K562 (cell line): Measurements from ENCODE around the gene TRABD2B. TPM values are rescaled to one million over a fixed set of nuclear protein-coding genes. Genes with fewer than 3 reads are reported as not detected.

Source experiments
- ATAC-seq: fragments of 200-7000 bp; cut with Tn5 transposase; 3 replicates; pipeline ENCODE4 v1.9.1; 2020; ENCODE audit warnings: moderate library complexity
- BruUV-seq: library from RNA; stranded (reverse); fragments of 400-500 nt; replicated peaks from 2 replicates; lab custom pipeline; 2021; lab: Mats Ljungman, UMichigan
- CTCF ChIA-PET: fragments of 300-600 bp; formaldehyde crosslinking; extraction: SDS; loops from one replicate; lab custom pipeline; 2021; ENCODE audit warnings: low intra/inter-chr PET ratio; lab: Yijun Ruan, JAX
- POLR2A ChIA-PET: fragments of 300-600, 350-650 bp; sonication (Branson Sonifier 250); formaldehyde crosslinking; extraction: SDS; loops from one replicate; lab custom pipeline; 2021; ENCODE audit warnings: antibody characterized with exemption, inconsistent platforms; lab: Yijun Ruan, JAX
- DNase-seq, 4 experiments: peaks; one replicate each; pipeline versions ENCODE4 v3.0.0 to v3.0.0-alpha.2; 2011 to 2018; ENCODE audit warnings: low spot score in 3 of 4, mixed read lengths in 3 of 4; ENCODE audit errors: extremely low read depth in 1 of 4
- FAIRE-seq: peaks from 2 replicates; lab custom pipeline; 2011; peaks lifted over from hg19 to GRCh38; lab: Jason Lieb, UNC
- H2AFZ ChIP-seq: 2 replicates; pipeline ENCODE4 v1.6.0; 2011; ENCODE audit warnings: low read depth, low read length, control low read depth, inconsistent platforms
- H3K27ac ChIP-seq: fragments of 200-600 bp; 3 replicates; pipeline ENCODE4 v1.8.0; 2011; ENCODE audit warnings: low read depth, mild to moderate bottlenecking, control low read depth, inconsistent platforms, low read length, moderate library complexity, mixed read lengths; ENCODE audit errors: extremely low read depth
- H3K27me3 ChIP-seq, 2 experiments: fragments of 300-600 bp in 1 of 2; 2 replicates in 1 of 2; 3 replicates in 1 of 2; pipeline versions ENCODE4 v1.6.0 to v1.8.0; 2011; ENCODE audit warnings: inconsistent platforms in 2 of 2, low read length in 2 of 2, mild to moderate bottlenecking in 1 of 2, mixed read lengths in 1 of 2, moderate library complexity in 1 of 2; ENCODE audit not compliant: control insufficient read depth in 2 of 2, insufficient read depth in 2 of 2
- H3K36me3 ChIP-seq: fragments of 300-600 bp; 3 replicates; pipeline ENCODE4 v1.8.0; 2011; ENCODE audit warnings: mild to moderate bottlenecking, low read length, inconsistent platforms; ENCODE audit not compliant: control insufficient read depth, insufficient read depth
- H3K4me1 ChIP-seq, 2 experiments: fragments of 200-600 bp in 1 of 2; replicated peaks in 1 of 2; 2 replicates in 1 of 2; 3 replicates in 1 of 2; pipeline versions ENCODE4 v1.5.1 to v1.8.0; 2011; ENCODE audit warnings: inconsistent platforms in 2 of 2, low read length in 2 of 2, mild to moderate bottlenecking in 1 of 2, mixed read lengths in 1 of 2, moderate library complexity in 1 of 2; ENCODE audit not compliant: control insufficient read depth in 2 of 2, insufficient read depth in 2 of 2
- H3K4me2 ChIP-seq: 2 replicates; pipeline ENCODE4 v1.6.1; 2011; ENCODE audit warnings: low read length, control low read depth, inconsistent platforms, mixed read lengths; ENCODE audit not compliant: insufficient read depth
- H3K4me3 ChIP-seq: fragments of 200-600 bp; sonication (generic), shearing (Covaris generic); 2 replicates; pipeline ENCODE4 v1.5.1; 2016; ENCODE audit warnings: control low read depth, inconsistent platforms
- H3K79me2 ChIP-seq: fragments of 200-600 bp; 3 replicates; pipeline ENCODE4 v1.8.0; 2011; ENCODE audit warnings: low read length, inconsistent platforms; ENCODE audit not compliant: control insufficient read depth, insufficient read depth
- H3K9ac ChIP-seq, 2 experiments: 2 replicates each; pipeline versions ENCODE4 v1.6.0 to v1.6.1; 2011; ENCODE audit warnings: low read depth in 2 of 2, low read length in 2 of 2, control low read depth in 1 of 2, inconsistent platforms in 1 of 2, mild to moderate bottlenecking in 1 of 2, mixed read lengths in 1 of 2; ENCODE audit not compliant: insufficient read depth in 1 of 2
- H3K9me1 ChIP-seq: one replicate; pipeline ENCODE4 v1.6.0; 2011; ENCODE audit warnings: inconsistent platforms, mild to moderate bottlenecking, low read length, moderate library complexity; ENCODE audit not compliant: control insufficient read depth, insufficient read depth
- H3K9me3 ChIP-seq: replicated peaks from 2 replicates; pipeline ENCODE4 v1.5.1; 2011; ENCODE audit warnings: low read depth, low read length, inconsistent platforms; ENCODE audit not compliant: control insufficient read depth, insufficient read depth
- H4K20me1 ChIP-seq: replicated peaks from 2 replicates; pipeline ENCODE4 v1.6.1; 2011; ENCODE audit warnings: low read length, inconsistent platforms, mixed read lengths; ENCODE audit not compliant: control insufficient read depth, insufficient read depth
- ADNP ChIP-seq: fragments of 200-800 bp; sonication (Bioruptor generic); IDR thresholded peaks from 2 replicates; pipeline ENCODE4 v1.6.1; 2016; ENCODE audit warnings: missing genetic modification characterization, missing compliant biosample characterization
- ARID4B ChIP-seq: sonication (generic); formaldehyde crosslinking; IDR thresholded peaks from 2 replicates; pipeline ENCODE4 v1.8.0; 2022; ENCODE audit warnings: mild to moderate bottlenecking, missing genetic modification reagents
- POLR2H ChIP-seq: IDR thresholded peaks from 2 replicates; pipeline ENCODE4 v1.6.1; 2016; ENCODE audit warnings: missing genetic modification characterization, low read depth, mild to moderate bottlenecking, control low read depth, missing compliant biosample characterization, moderate library complexity
- ZBTB34 ChIP-seq: fragments of 250-450 bp; sonication (Bioruptor Pico); IDR thresholded peaks from 2 replicates; pipeline ENCODE4 v1.8.0; 2021; ENCODE audit warnings: mild to moderate bottlenecking, moderate library complexity
- WGBS: fragments of 100-300 bp; shearing (Covaris generic); methylation state at CpG from one replicate; pipeline ENCODE4 v1.1.6; 2016; ENCODE audit warnings: low coverage, mixed read lengths; ENCODE audit not compliant: insufficient coverage; ENCODE audit errors: missing lambda C conversion rate; 5-methylcytosine and 5-hydroxymethylcytosine counted together
- in situ Hi-C: fragments of 300-500 bp; cut with MboI; formaldehyde crosslinking; loops from 4 replicates; pipeline ENCODE4 v1.15.0; 2018; ENCODE audit warnings: inconsistent platforms, mixed read lengths
- intact Hi-C: fragments of 100-400 bp; cut with micrococcal nuclease; formaldehyde crosslinking; loops from 2 replicates; pipeline ENCODE4 v1.14.2; 2022
- polyA plus RNA-seq, 8 experiments: library from polyadenylated mRNA; depleted of rRNA in 4 of 8; stranded (reverse) in 5 of 8; unstranded in 3 of 8; fragments of >200 nt; fragmentation: Nextera tagmentation in 2 of 8; fragmentation: Illumina TruSeq in 1 of 8; extraction: Ambion mirVana in 2 of 8; extraction: Trizol in 1 of 8; gene quantifications; 2 replicates each; pipeline versions ENCODE4 v1.2.1 to v1.2.3, GENCODE V29; 2011 to 2014; ENCODE audit warnings: inconsistent platforms in 1 of 8, missing spikeins in 1 of 8
- total RNA-seq, 7 experiments: library from RNA; depleted of rRNA in 6 of 7; stranded (reverse); fragments of >200 nt in 6 of 7; fragmentation: Illumina TruSeq in 2 of 7; extraction: Trizol in 2 of 7; gene quantifications; 2 replicates each; pipeline versions ENCODE4 v1.2.1 to v1.2.3, GENCODE V29; 2011 to 2021; ENCODE audit warnings: low replicate concordance in 1 of 7
- TF ChIP-seq, protein P1 (sequence below): sonication (generic); formaldehyde crosslinking; IDR thresholded peaks from 2 replicates; pipeline ENCODE4 v1.9.0; 2022; ENCODE audit warnings: mild to moderate bottlenecking, missing genetic modification reagents

The TRABD2B gene
- total and polyA plus RNA-seq, 9 of the 15 experiments (the other 6 are each of a cell fraction or from before 2014, with no cell fraction given), result not detected

DNA sequence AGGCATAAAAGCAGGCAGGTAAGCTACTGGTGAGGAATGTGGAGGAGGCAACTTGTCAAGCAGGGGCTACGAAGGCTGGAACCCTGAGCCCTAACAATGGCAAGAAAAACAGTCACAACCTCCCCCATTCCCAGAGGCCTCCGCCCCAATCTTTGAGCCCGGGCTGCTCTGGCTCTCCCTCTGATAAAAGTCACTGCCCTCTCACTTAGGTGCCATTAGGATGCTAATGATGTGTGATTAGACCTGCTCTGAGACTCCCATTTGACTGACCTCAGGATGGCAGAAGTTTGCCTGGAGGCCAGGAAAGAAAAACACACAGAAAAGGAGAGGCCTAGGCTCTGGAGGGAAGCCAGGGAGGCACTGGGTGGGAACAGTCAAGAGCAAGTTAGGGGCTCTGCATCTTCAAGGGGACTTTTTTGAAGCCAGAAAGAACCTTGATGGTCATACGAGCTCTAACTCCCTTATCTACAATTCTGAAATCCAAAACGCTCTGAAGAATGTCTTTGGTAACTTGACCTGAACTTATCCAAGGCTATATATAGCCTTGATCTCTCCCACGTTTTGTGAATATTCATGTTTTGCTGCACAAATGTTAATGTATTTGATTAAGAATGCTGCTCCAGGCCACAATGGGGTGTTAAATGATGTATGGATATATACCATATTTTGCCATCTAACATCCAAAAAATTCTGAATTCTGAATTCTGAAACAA is 98.9 kb downstream of the TRABD2B start:
- H3K36me3 ChIP-seq, result no peaks in the 10 kb centered on the region
- intact Hi-C loops, result no loop called here
- H3K4me3 ChIP-seq, result no peak overlapping the region
- no peak overlapping the region for H2AFZ ChIP-seq
- FAIRE-seq (no peak), ATAC-seq (no peak), DNase-seq (no peak)
- no TSS peak for BruUV-seq
- H3K27ac ChIP-seq, result no peak overlapping the region
- H3K4me2 ChIP-seq, result no peak overlapping the region
- H3K9ac ChIP-seq, result no peak overlapping the region
- no peaks in the 10 kb centered on the region for H3K9me3 ChIP-seq
- no peaks in the 10 kb centered on the region for H3K79me2 ChIP-seq
- H4K20me1 ChIP-seq, result no peaks in the 10 kb centered on the region; the same call in 1 of the 2 replicates
- CTCF ChIA-PET, result no interaction called here
- no peak for TF ChIP-seq ADNP (tag)
- POLR2A ChIA-PET, result interaction anchor here (0.5 kb wide), 1 partner anchor 216 kb away, joined by 3 read pairs; no protein-coding TSS in a partner anchor
- no peaks in the 10 kb centered on the region for H3K9me1 ChIP-seq
- in situ Hi-C loops, result no loop called here
- WGBS, result under 1% methylated on average over 6 of the region's 6 CpGs
- H3K4me1 ChIP-seq, result no peaks in the 10 kb centered on the region
- peaks cover 0 to 7% of the 10 kb centered on the region in 2 experiments; a peak in 2 of 5 replicates for H3K27me3 ChIP-seq

DNA sequence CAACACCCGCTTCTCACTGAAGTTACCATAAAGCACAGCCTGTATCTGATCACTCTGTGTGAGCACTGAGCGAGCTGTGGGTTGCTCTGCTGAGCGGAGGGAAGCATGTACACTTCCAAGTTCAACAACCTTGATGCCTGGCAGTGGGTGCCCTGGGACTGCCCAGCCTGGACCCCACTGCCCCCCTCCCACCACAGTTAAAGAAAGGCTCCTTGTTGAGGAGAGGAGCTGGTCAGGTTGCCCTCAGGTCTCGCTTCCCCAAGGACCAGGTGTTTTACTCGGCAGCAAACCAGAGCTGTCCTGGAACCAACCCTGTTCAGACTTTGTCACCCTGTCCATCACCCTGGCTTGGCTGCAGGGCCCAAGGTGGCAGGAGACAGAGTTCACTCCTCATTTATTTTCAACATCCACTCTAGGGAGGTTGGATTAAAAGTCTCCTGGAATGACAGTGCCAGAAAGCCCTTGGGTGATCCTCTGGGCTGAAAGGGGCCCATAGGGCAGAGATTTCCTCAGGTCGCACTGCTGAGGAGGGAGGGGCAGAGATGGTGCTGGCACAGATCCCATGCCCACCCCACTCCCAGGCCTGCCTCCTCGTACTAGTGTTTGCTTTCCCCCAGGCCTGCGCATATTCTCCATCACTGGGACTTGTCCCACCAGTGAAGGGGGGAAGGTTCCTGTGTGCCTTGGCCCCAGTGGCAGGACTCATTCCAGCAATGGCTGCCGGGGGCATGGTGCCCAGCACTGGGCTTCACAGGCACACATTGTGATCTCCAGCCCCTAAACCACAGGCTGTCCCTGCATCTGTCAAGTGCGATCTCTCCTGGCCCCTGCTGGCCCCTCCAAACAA is 101.7 kb downstream of the TRABD2B start:
- Histone ChIP-seq H3K27me3 (peaks cover 0 to 7% of the 10 kb centered on the region in 2 experiments; a peak in 2 of 5 replicates), H3K27ac (no peak overlapping the region), H3K4me1 (no peaks in the 10 kb centered on the region), H3K9me1 (no peaks in the 10 kb centered on the region), H2AFZ (no peak overlapping the region), H3K36me3 (no peaks in the 10 kb centered on the region), H3K4me2 (no peak overlapping the region), H3K4me3 (no peak overlapping the region), H3K9me3 (no peaks in the 10 kb centered on the region), H4K20me1 (no peaks in the 10 kb centered on the region; the same call in 1 of the 2 replicates), H3K79me2 (no peaks in the 10 kb centered on the region), H3K9ac (no peak overlapping the region)
- BruUV-seq, result no TSS peak
- no peak for FAIRE-seq
- intact Hi-C loops, result no loop called here
- no peak for ATAC-seq
- ChIA-PET CTCF (no interaction called here), POLR2A (no interaction called here)
- DNase-seq, result no peak
- under 1% methylated on average over 10 of the region's 10 CpGs for WGBS
- in situ Hi-C loops, result no loop called here
- TF ChIP-seq ARID4B (CRISPR knock-in tag) (no peak), ZBTB34 (CRISPR knock-in tag) (no peak), POLR2H (tag) (no peak)
- TF ChIP-seq, protein P1, sequence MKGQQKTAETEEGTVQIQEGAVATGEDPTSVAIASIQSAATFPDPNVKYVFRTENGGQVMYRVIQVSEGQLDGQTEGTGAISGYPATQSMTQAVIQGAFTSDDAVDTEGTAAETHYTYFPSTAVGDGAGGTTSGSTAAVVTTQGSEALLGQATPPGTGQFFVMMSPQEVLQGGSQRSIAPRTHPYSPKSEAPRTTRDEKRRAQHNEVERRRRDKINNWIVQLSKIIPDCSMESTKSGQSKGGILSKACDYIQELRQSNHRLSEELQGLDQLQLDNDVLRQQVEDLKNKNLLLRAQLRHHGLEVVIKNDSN (CRISPR knock-in tag), result no peak
